Measurements from ENCODE around the gene LGALS7B. TPM values are rescaled to one million over a fixed set of nuclear protein-coding genes. Genes with fewer than 3 reads are reported as not detected.

LGALS7B gene
- total and polyA plus RNA-seq, 2 donors (not counting 1 experiment from before 2014, with no cell fraction given): not detected

- 83% methylated on average over 14 of the region's 16 CpGs for WGBS (ENCODE audit: insufficient coverage)
- intact Hi-C loops (cut with micrococcal nuclease): loop anchor here (10.0 kb wide), 2 partner anchors 55 to 95 kb away; partner anchors contain the start of gene ACTN4
- Histone ChIP-seq H3K4me1 (ENCODE audit: control insufficient read depth in 2 of 2, insufficient read depth in 2 of 2, low read length in 2 of 2) (peaks cover 16 to 30% of the 10 kb centered on the region in 2 donors), H3K27ac (ENCODE audit: low read length in 2 of 2) (no peak overlapping the region), H3K79me2 (ENCODE audit: control insufficient read depth, insufficient read depth, low read length) (peaks cover 7% of the 10 kb centered on the region), H2AFZ (ENCODE audit: insufficient read depth, low read depth, low read length, poor library complexity, severe bottlenecking) (no peak overlapping the region), H3K9me3 (ENCODE audit: control extremely low read depth in 1 of 3, control insufficient read depth in 2 of 3, insufficient read depth in 1 of 3, low read length in 2 of 3) (peaks cover 0 to 8% (median 0%) of the 10 kb centered on the region in 3 donors), H3K27me3 (replicated peaks in 1 of 4; ENCODE audit: control extremely low read depth in 1 of 4, control insufficient read depth in 3 of 4, insufficient read depth in 4 of 4, low read length in 3 of 4) (no peaks in the 10 kb centered on the region), H3K4me2 (replicated peaks; ENCODE audit: low read depth, low read length, poor library complexity, severe bottlenecking) (peak overlapping the region; percentile 7), H3K4me3 (ENCODE audit: control extremely low read depth in 1 of 5, extremely low read depth in 1 of 5, insufficient read depth in 1 of 5, low read depth in 2 of 5, low read length in 4 of 5) (no peak overlapping the region), H3K36me3 (replicated peaks in 1 of 2; ENCODE audit: control extremely low read depth in 1 of 2, control insufficient read depth in 1 of 2, extremely low read depth in 1 of 2, insufficient read depth in 2 of 2, low read length in 1 of 2) (no peaks in the 10 kb centered on the region), H4K20me1 (ENCODE audit: control insufficient read depth, insufficient read depth, low read length, poor library complexity, severe bottlenecking) (no peaks in the 10 kb centered on the region), H3K9ac (ENCODE audit: low read length) (no peak overlapping the region)
- Mint-ChIP-seq H3K4me1 (peaks cover 26% of the 10 kb centered on the region), H3K4me3 (no peak overlapping the region), H3K27ac (no peak overlapping the region), H3K9me3 (ENCODE audit: insufficient read depth) (no peaks in the 10 kb centered on the region), H3K27me3 (no peaks in the 10 kb centered on the region)
- CTCF ChIA-PET: interaction anchor here (0.7 to 1.0 kb wide), 3 partner anchors 10 to 350 kb away, joined by 3 to 4 read pairs (median 3); no protein-coding TSS in a partner anchor
- TF ChIP-seq EZH2 (IDR thresholded peaks at IDR 0.05; ENCODE audit: borderline replicate concordance, insufficient read depth, low read depth, low read length, poor library complexity, severe bottlenecking) (no peak), CTCF (IDR thresholded peaks at IDR 0.05) (no peak)
- ATAC-seq (ENCODE audit: low read depth) (no peak), DNase-seq (peak; percentile 16)
- POLR2A ChIA-PET: no interaction called here
Measured at GRCh38 chr19:38739440-38740256, 49.4 kb upstream of the LGALS7B start.

DNA sequence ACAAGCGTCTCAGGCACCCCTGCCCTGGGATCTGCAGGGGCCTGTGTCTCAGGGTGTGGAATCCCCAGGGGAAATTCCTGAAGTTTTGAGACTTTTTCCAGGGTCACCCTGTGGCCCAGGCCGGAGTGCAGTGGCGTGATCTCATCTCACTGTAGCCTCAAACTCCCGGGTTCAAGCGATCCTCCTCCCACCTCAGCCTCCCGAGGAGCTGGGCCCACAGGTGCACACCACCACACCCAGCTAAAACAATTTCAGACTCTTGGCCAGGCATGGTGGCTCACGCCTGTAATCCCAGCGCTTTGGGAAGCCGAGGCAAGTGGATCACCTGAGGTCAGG lies 48.8 kb upstream of the LGALS7B start:
- peaks cover 20% of the 10 kb centered on the region for H3K4me1 Mint-ChIP-seq
- no peak overlapping the region for H3K27ac Mint-ChIP-seq
- TF ChIP-seq CTCF (IDR thresholded peaks at IDR 0.05) (no peak), EZH2 (IDR thresholded peaks at IDR 0.05; ENCODE audit: borderline replicate concordance, insufficient read depth, low read depth, low read length, poor library complexity, severe bottlenecking) (no peak)
- H3K4me1 ChIP-seq (ENCODE audit: control insufficient read depth in 2 of 2, insufficient read depth in 2 of 2, low read length in 2 of 2): peaks cover 10 to 24% of the 10 kb centered on the region in 2 donors
- peaks cover 2% of the 10 kb centered on the region for H3K79me2 ChIP-seq (ENCODE audit: control insufficient read depth, insufficient read depth, low read length)
- ChIA-PET POLR2A (no interaction called here), CTCF (interaction anchor here (0.7 to 1.0 kb wide), 3 partner anchors 10 to 129 kb away, joined by 3 to 6 read pairs (median 4); no protein-coding TSS in a partner anchor)
- H3K36me3 ChIP-seq (replicated peaks in 1 of 2; ENCODE audit: control extremely low read depth in 1 of 2, control insufficient read depth in 1 of 2, extremely low read depth in 1 of 2, insufficient read depth in 2 of 2, low read length in 1 of 2): no peaks in the 10 kb centered on the region
- intact Hi-C loops (cut with micrococcal nuclease): no loop called here
- no peaks in the 10 kb centered on the region for H3K27me3 Mint-ChIP-seq
- no peak overlapping the region for H3K9ac ChIP-seq (ENCODE audit: low read length)
- no peaks in the 10 kb centered on the region for H3K27me3 ChIP-seq (replicated peaks in 1 of 4; ENCODE audit: control extremely low read depth in 1 of 4, control insufficient read depth in 3 of 4, insufficient read depth in 4 of 4, low read length in 3 of 4)
- ATAC-seq (ENCODE audit: low read depth): no peak
- H2AFZ ChIP-seq (ENCODE audit: insufficient read depth, low read depth, low read length, poor library complexity, severe bottlenecking): no peak overlapping the region
- no peaks in the 10 kb centered on the region for H3K9me3 Mint-ChIP-seq (ENCODE audit: insufficient read depth)
- H3K27ac ChIP-seq (ENCODE audit: low read length in 2 of 2): no peak overlapping the region
- no peak for DNase-seq
- peaks cover 0 to 8% (median 0%) of the 10 kb centered on the region in 3 donors for H3K9me3 ChIP-seq (ENCODE audit: control extremely low read depth in 1 of 3, control insufficient read depth in 2 of 3, insufficient read depth in 1 of 3, low read length in 2 of 3)
- H3K4me2 ChIP-seq (replicated peaks; ENCODE audit: low read depth, low read length, poor library complexity, severe bottlenecking): no peak overlapping the region
- H4K20me1 ChIP-seq (ENCODE audit: control insufficient read depth, insufficient read depth, low read length, poor library complexity, severe bottlenecking): no peaks in the 10 kb centered on the region
- WGBS (ENCODE audit: insufficient coverage): 94% methylated on average over 9 of the region's 9 CpGs
- no peak overlapping the region for H3K4me3 Mint-ChIP-seq
- no peak overlapping the region for H3K4me3 ChIP-seq (ENCODE audit: control extremely low read depth in 1 of 5, extremely low read depth in 1 of 5, insufficient read depth in 1 of 5, low read depth in 2 of 5, low read length in 4 of 5)

Data from B cell (primary cell).